ENCODE data around the gene ADM.

DNA sequence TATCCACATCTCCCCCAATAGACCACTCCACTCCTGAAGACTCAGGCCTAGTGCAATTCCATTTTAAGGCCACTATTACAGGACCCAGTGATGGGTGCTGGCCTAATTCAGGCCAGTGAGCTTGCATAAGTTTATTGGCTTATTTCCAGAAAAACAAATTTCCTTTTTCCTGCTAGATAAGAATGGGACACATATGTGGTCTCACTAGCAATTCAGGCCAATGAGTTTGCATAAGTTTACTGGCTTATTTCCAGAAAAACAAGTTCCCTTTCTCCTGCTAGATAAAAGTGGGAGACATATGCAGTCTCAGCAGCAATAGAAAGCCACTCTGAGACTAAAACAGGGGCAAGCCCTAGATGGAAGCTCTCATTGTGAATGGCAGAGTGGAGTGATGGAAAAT lies 22.4 kb downstream of the ADM start:
- TF ChIP-seq, protein P1, sequence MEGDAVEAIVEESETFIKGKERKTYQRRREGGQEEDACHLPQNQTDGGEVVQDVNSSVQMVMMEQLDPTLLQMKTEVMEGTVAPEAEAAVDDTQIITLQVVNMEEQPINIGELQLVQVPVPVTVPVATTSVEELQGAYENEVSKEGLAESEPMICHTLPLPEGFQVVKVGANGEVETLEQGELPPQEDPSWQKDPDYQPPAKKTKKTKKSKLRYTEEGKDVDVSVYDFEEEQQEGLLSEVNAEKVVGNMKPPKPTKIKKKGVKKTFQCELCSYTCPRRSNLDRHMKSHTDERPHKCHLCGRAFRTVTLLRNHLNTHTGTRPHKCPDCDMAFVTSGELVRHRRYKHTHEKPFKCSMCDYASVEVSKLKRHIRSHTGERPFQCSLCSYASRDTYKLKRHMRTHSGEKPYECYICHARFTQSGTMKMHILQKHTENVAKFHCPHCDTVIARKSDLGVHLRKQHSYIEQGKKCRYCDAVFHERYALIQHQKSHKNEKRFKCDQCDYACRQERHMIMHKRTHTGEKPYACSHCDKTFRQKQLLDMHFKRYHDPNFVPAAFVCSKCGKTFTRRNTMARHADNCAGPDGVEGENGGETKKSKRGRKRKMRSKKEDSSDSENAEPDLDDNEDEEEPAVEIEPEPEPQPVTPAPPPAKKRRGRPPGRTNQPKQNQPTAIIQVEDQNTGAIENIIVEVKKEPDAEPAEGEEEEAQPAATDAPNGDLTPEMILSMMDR (IDR thresholded peaks at IDR 0.05): no peak
- TF ChIP-seq POLR2A (IDR thresholded peaks at IDR 0.05): no peak

Data from body of pancreas (tissue), 4 donors.